NCI-H187 treated with DMSO at 0.1 percent for 48 hours (cell line): ENCODE measurements around the gene ATRIP.
A peak's percentile ranks its signal among the peaks of the same experiment; 100 is the strongest.

ENCODE experiments used
- DNase-seq: peaks from one replicate; lab custom pipeline; 2025; lab: John Stamatoyannopoulos, UW

Gene ATRIP

GRCh38 chr3:48423883-48424695 lies 22.4 kb upstream of the ATRIP start:
- no peak for DNase-seq

GRCh38 chr3:48425281-48425812 lies 21.2 kb upstream of the ATRIP start:
- DNase-seq: no peak

GRCh38 chr3:48426401-48426909 lies 20.1 kb upstream of the ATRIP start:
- DNase-seq: no peak

DNA sequence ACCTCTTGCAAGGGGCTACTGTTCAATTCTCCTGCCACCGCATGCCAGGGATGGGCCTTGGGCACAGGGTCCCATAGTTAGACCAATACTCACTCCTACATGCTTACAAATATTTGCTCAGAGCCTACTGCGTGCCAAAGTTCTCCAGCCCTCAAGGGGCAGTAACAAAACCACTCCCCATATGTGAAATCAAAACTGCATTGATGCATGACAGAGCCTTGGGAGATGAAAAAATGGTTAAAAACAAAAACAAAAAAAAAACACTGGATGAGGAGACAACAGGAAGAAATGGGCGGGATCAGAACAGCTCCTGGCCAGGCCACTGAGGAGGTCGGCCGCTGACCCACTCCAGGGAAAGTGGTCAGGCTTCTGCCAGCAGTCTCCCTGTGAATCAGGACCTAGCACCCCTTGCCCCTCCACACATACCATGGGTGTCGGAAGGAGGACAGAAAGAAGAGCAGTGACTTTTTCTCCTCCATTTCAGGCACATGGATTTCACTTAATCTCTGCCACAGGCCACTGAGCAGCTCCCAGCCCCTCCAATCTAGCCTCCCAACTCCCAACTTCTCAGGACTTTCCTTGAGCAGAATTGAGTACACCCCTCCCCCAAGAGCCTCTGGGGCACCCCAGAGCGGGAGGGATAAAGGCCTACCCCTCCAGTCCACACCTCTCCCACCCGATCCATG lies 19.4 kb upstream of the ATRIP start:
- DNase-seq: no peak

DNA sequence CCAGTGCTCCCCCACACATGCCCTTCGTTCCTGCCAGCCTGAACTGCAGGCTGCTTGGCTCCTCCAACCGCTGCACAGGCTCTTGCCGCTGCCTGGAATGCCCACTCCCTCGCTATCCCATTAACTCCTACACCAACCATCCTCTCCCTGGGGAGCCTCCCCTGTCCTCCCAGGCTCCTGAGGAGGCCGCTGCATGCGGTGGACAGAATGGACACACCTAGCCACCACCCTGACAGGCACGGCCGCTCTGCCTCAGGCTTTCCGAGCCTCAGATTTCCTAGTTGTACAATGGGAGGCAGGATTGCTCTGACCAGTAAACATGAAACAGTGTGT lies 18.9 kb upstream of the ATRIP start:
- no peak for DNase-seq

DNA sequence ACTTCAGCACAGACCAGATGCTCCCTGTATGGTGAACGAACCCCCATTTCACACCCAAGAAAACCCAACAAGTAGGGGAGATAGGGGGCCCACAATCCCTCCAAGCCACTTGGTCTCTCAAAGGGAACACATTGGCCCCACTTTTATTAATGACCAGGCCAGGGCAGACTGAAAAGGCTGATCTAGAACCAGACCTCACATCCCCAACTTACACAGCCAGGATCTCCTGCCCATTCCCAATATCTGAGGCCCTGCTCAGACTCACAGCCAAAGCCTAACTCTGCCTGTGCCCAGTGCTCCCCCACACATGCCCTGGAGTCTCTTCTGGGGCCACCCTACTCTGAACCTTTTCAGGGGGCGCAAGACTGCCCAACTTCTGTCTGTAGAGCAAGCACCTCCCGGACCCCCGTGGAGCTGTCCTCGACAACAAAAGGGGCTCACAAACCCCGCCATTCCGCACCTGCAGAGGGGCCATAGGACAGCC lies 18.4 kb upstream of the ATRIP start:
- DNase-seq: no peak

GRCh38 chr3:48428572-48429316 lies 17.8 kb upstream of the ATRIP start:
- no peak for DNase-seq

DNA sequence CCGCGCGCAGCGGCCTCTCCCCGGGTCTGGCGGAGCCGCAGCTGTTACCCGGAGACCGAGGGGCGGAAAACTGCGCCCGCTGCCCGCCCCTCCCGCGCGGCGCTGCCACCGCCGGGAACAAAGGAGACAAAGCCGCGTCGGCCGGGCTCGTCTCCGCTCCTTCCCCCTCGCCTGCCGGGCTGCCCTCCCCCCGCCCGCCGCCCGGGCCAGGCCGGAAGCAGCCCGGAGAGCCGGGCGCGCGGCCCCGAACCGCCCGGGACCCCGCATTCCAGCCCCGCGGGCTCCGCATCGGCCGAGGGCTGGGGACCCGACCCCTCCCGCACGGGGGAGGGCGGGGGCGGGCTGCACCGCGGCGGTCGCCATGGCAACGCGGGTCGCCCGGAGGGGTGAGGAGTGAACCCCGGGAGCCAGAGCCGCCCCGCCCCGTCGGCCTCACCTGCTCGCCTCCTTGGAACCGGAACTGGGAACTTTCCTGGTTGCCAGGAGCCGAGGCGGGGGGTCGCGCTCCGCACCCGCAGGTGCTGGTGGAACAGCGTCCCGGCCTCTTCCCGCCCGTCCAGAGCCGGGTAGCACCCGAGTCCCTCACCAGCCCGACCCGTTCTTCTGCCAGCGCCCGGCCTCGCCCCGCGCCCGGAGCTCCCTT lies 17.1 kb upstream of the ATRIP start:
- DNase-seq: no peak

DNA sequence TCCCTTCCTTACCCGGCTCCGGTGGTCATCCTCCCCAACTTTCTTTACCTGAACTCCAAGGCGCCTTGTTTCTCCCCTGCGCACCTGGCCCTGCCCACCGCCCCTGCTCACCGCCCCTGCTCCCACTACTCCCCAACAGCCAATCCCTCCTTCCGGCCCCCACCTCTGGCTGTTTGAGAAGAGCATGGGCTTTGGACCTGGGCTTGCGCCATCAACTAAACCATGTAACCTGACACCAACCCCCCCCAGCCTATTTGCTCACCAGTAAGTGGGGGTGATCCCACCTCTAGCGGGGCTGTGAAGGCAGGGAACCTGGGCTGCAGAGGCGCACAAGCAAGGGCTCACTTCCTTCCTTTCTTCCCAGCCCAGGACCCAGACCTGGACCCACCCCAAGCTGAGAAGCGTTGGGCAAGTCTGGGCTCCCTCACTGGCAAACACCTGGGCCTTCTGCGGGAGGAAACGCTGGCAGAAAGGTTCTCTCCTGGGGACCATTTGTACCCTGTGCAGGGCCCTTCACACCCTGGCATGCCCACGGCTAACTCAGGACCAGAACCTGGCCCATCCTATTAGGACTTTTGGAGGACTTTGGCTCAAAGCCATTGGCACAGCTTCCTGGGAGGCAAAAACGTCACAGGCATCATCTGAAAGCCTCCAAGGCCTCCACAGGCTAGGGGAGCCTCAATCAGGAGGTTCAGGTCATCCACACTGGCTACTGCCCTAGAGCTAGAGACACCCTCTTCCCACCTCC lies 16.4 kb upstream of the ATRIP start, which contains the start of gene PLXNB1:
PLXNB1 (minus strand) TSS at position 127 of the 748 bp plus-strand sequence. CDS start 5,475 bp downstream, outside the sequence.
- peak; percentile 9 for DNase-seq

GRCh38 chr3:48430708-48431101 lies 15.8 kb upstream of the ATRIP start:
- no peak for DNase-seq

DNA sequence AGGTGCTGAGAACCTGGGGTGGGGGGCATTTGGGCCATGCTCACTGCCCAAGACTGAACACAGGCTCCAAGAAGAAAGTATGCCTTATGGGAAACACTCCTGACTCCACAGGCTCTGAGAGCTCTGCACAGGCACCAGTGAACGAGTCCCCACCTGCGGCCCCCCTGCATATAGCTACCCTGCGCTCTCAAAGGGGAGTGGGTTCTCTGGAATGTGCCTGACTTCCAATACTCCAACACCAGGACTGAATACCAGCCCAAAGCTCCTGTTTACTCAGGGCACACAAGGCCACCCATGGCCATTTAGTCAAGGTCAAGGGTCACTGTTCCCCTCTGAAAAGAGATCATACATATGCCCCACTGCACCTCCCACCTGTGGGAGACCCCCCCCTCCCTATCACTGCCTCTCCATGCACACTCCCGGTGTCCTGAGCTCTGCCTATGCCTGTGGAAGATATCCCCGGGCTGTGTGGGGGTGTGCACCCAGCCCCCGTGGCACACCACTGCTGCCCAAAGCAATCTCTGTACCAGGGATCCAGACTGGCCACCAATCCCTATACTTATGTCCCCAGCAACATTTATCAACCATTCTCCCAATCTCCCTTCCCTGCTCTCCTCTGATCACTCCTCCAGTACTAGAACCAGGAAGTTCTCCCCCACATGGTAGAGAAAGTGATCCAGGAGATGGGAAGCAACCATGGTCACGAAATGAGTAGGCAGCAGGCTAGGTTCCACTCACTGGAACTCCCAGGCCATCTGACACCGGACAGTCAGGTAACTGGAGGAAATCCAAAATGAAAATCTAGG lies 15.1 kb upstream of the ATRIP start:
- no peak for DNase-seq

DNA sequence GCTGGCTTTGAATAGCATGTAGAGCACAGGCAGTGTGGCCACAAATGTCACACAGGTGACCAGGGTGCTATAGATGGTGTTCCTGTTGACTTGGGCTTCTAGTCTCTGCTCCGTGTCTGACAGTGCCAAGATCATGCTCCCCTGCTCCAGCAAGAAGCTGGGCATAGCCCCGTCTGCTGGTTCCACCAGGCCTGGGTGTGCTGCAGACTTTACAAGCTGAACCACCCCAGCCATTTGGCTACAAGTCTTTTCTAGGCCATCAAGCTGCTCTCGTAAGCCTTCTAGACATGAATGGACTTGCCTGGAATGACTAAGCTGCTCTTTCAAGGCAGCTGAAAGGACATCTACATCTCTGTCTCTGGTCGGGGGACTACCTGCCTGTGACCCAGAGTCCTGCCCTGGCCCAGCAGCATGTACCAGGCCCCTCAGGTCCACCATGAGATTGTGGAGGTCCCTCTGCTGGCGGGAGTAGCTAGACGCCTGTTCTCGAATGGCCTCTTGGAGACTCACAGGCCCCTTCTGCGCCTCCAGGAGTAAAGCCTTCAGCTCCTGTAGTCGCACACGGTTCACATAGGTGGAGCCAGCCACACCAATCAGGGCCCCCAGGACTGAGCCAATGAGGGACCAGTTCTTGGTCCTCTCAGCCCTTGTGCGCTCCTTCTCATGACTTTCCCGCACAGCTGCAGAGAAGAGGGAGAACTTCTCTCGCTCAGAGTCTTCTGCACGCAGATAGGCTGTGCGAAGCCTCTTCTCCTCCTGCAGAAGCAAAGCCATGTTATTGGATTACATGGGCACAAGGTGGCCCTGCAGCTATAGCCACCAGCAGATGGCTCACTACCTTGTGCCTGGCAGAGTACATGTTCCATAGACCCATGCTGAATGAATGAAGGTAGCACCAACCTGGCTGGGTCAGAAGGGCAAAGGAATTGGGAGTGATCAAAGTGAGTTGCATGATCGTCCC lies 13.8 kb upstream of the ATRIP start:
- no peak for DNase-seq

DNA sequence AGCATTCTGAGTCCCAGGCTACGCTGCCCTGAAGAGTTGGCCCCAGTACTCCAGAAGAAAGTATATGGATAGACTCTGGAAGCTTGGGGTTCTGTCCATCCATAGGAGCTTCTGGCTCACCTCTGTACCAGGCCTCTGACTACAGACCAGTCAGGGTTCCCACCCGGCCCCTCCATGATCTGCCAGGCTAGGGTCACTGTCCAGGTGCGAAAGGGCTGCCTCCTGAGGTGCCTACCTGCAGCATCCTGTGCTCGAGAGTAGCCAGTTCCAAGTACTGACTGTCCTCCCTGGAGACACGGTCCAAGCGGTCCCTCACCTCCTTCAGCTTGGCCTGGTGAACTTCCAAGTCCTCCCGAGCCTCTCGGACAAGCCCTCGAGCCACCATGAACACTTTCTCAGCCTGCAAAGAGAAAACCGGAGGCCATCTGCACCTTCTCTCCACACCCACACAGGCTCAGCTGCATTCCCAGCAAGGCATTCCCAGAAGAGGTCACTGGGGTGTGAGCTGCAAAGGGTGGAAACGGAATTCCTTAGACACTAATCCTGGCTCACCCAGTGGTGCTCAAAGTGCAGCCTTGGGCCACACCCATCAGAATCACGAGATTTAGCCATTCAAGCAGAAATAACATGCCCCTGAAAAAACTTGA lies 12.9 kb upstream of the ATRIP start:
- no peak for DNase-seq

GRCh38 chr3:48434591-48435222 lies 11.8 kb upstream of the ATRIP start:
- DNase-seq: no peak

DNA sequence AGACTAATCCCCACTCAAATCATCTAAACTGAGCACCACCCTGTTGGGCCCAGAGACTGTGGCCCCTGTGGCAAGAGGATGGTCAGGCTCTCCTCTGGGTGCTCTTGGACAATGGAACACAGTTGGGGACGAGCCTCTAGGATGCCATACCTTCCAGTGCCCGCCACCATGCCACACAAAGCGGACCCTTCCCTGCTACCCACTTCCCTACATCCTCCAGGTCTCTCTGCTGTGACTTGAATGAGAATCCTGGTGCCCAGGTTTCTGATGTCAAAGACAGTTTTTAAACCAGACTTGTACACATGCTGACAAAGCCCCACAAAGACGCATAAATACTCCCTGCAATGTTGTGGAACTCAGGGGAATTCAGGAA lies 11.3 kb upstream of the ATRIP start:
- no peak for DNase-seq

- no peak for DNase-seq
Observed at GRCh38 chr3:48435774-48436476, 10.6 kb upstream of the ATRIP start.

- DNase-seq: no peak
Observed at GRCh38 chr3:48436477-48436787, 10.1 kb upstream of the ATRIP start.

DNA sequence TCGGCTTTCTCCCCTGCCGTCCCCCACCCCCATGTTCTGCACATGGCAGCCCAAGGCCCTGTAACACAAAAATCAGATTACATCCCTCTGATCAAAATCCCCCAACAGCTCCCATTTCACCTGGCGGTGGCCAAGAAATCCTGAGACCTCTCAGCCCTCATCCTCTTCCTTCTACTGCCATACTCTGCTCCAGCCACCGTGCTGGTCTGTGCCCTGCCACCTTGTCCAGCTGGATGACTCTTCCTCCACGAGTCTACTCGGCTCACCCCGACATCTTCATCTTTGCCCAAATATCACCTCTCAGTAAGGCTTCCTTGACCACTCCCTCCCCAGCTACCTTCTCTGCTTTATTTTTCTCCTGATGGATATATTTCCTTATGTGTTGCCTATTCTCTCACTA lies 9.7 kb upstream of the ATRIP start:
- no peak for DNase-seq
